ENCODE data around the gene OGFOD1.

OGFOD1 gene

GRCh38 chr16:56428091-56428490, 23.3 kb upstream of the OGFOD1 start:
- DNase-seq: no peak

DNA sequence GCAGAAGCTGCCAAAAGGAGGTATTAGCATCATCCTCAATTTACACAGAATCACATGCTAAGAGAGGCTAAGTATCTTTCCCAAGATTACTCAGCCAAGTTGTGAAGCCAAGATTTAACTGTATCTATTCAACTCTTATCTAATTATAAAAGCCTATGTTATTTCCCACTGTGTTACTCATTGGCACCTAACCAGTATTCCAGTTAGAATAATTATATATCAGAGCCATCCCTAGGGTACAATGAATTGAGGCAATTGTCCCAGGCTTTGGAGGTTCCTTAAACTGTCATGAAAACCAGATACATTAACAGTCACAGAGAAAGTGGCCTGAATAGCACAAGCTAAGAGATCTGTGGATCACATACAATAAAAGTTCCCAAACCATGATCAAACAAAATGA, 15.1 kb upstream of the OGFOD1 start:
- DNase-seq: no peak

DNA sequence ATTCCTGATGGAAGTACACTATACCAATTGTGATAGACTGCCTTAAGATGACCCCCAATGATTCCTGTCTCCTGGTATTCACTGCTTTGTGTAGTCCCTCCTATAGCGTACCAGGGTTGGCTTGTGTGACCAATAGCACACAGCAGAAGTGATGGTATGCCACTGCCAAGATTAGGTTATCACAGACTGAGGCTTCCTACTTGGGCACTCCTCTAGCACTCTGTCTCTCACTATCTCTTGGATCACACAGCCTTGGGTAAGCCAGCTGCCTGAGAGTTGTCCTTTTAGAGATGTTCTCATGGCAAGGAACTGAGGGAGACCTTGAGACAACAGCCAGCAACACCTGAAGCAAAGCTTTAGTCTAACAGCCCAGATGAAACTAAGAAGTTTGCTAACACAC, 13.3 kb upstream of the OGFOD1 start:
- DNase-seq: no peak

DNA sequence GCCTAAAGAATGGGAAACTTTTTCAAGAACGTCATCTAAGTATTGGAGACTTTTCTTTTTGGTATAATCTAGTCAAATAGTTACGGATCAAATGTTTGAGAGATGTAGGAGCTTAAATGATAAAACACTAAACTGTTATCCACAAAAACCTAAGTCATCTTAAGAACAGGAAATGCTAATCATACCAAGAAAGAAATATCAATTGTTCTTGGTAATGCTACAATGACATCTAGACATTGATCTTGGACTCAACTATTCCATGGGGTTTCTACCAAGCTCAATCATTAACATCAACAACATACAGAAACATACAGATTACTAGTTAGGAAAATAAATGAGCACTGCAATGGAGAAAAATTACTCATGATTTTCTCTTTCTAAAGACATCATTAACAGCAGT, 4.1 kb upstream of the OGFOD1 start:
- DNase-seq: no peak

GRCh38 chr16:56448005-56448404, 3.3 kb upstream of the OGFOD1 start:
- no peak for DNase-seq

DNA sequence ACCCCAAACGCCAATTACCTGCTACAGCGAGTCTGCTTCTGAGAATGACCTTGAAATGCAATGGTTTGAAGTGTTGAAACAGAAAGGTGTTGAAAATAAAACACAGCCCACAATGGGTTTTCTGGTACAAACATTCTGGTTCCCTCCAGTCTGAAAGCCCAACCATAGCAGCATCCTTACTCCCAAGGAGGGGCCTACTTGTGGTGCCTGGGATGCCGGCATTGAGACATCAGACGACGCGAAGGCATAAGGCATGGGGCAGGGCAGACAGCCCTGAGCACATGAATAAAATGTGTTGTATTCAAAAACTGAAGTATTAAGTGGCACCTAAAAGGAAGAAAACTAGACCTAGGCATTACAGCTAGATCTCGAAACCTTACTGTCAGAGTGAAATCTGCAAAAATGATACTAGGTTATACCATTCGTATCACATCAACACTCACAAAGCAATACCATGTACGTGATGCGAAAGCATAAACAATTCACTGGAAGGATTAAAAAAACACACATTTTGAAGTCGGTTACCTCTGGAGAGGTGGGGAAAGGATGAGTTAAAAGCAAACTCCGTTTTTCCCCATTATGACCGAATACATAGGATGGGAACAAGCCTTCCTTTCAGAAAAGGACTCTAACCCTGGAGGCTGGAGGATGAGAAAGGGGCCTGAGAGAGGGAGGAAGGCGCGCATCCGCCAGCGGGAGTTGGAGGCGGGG, 924 bp upstream of the OGFOD1 start:
- no peak for DNase-seq

GRCh38 chr16:56451753-56452689, 667 bp downstream of the OGFOD1 start:
- no peak for DNase-seq

DNA sequence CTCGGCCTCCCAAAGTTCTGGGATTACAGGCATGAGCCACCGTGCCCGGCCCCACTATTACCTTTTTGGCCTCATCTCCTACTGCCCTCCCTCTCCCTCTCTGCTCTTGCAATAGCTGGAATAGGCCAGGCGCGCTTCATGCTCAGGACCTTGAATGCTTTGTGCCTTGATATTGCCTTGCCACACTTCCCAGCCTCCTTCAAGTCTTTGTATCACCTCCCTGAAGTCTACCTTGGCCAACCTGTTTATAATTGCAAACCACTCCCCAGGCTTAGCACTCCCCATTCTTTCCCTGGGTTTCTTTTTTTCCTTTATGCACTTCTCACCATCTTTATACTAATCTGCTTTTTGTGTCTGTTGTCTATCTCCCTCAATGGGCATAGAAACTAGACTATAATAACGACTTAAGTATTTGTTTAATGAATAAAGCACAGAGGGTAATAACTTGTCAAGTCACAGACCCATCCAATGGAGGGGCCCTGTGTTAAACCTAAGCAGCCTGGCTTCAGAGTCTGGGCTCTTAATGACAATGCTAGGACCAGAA, 6.6 kb downstream of the OGFOD1 start:
- DNase-seq: no peak

GRCh38 chr16:56460101-56460500, 8.7 kb downstream of the OGFOD1 start:
- DNase-seq: no peak

- DNase-seq: no peak
These were observed 10.9 kb downstream of the OGFOD1 start for GRCh38 chr16:56462064-56462796.

DNA sequence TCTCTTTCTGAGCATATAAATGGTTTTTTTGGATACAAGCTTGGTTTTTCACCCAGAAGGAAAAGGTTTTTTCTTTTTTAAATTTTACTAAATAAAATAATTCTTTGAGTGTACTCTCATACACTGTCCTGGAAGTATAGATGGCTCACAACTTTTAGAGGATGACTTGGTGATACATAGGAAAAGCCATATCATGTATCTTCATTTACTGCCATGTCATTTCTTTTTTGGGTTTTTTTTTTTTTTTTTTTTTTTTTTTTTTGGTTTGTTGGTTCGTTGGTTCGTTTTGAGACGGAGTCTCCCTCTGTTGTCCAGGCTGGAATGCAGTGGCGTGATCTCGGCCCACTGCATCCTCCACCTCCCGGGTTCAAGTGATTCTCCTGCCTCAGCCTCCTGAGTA, 11.8 kb downstream of the OGFOD1 start:
- DNase-seq: no peak

GRCh38 chr16:56466344-56466743, 15.0 kb downstream of the OGFOD1 start:
- DNase-seq: no peak

DNA sequence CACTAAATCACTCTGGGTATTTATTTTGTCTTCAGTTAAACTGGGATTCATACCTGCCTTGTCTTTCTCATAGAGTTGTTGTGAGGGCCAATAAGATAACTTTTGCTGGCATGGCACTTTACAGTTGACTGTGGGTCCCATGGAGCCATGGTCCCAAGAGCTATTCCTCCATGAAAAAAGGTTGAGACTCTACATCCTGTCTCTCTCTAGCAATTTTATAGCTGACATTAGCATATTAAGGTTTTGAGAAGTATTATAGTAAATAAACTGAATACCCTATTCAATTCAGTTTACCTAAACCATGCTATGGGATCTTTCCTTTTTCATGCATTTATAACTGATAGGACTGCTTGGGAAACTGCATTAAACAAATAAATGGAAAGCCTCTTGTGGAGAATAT, 17.4 kb downstream of the OGFOD1 start:
- DNase-seq: no peak

GRCh38 chr16:56469748-56470147, 18.4 kb downstream of the OGFOD1 start:
- no peak for DNase-seq

DNA sequence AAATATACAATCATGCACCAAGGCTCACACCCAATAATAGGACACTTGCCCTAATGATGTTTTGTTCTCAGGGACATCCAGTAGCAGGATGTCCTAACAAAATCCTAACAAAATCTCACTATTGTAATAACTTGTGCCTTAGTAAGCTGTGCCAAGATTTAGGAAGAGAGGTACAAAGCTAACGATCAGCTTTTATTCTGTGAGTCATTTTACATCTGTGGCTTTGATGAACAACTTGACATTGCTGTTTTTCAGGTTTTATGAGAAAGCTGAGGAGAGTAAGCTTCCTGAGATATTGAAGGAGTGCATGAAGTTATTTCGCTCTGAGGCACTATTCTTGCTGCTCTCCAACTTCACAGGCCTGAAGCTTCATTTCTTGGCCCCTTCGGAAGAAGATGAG, 18.9 kb downstream of the OGFOD1 start:
- DNase-seq: no peak

GRCh38 chr16:56470666-56471065, 19.3 kb downstream of the OGFOD1 start:
- no peak for DNase-seq

DNA sequence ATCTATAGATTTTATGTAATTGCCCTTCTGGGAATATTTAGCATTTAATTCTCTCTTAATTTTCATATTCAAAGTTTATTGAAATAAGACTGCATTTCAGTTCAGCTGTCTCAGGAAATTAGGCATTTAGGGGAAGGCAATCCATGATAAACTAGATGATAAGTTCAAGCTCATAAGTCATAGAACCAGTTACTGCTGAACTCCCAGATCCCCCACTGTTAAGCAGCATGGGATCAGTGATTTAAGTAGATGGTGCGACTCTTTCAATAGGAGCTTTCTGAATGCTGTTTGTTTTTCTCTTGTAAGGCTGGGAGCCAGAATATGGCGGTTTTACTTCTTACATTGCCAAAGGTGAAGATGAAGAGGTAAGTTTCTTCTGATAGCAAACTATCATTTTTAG, 23.8 kb downstream of the OGFOD1 start:
- no peak for DNase-seq

DNA sequence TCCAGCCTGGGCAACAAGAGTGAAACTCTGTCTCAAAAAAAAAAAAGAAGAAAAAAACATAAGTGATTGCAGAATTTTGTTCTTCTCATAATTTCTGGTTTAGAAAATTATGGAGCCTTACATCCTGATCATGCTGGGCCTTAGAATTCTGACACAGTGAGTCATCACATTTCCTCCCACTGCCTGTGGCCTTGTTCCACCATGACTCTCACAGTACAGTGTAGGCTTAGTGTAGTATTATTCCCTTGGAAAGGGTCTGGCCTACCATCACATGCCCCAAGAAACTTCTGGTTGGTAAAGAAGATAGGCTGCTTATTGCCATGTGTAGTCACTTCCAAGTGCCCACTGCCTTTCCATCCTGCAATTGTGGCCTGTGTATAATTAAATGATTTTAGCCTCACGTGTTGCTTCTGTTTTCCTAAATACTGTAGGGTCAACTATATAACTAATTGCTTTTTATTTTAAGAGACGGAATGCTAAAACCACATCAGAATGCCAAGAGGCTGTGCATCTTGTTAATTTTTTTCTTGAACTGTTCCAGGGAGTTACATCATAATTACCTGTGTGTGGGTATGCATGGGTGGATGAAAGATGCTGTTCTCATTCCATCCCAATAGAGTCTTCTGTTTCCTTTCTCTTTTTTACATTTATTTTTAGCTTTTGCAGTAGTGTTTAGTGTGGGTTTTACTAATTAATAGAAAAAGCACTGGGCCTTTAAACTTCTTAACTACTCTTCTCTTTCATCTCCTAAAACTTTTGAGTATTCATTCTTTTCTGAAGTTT, 25.9 kb downstream of the OGFOD1 start:
- no peak for DNase-seq

DNA sequence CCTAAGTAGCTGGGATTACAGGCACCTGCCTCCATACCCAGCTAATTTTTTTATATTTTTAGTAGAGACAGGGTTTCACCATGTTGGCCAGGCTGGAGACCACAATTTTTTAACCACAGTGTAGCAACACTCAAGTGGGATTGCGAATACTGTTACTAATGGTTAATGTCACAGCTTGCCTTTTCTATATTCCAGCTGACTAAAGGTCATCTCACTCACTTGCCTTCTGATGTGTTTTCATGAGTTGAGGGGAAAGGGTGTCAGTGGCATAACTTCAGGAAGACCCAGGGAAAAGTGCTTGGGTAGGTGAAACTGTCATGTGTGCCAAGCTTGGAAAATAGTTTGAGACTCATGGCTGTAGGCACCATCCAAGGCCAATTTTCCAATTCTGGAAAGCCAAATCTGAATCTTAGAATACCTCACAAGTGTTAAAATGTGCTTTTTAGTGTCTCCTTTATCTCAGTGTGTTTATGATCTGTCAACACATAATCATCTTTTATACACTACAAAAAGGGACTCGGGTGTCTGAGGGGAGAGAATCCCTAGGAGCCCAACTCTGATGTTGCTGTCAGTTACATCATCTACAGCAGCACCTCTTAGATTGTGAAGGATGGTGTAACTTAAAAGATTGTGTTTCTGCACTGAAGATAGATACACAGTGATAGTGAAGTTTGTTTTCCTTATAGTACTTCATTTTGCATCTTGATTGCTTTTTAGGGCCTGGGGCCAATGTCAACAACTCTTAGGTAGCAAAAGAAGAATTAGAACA, 27.1 kb downstream of the OGFOD1 start:
- no peak for DNase-seq

DNA sequence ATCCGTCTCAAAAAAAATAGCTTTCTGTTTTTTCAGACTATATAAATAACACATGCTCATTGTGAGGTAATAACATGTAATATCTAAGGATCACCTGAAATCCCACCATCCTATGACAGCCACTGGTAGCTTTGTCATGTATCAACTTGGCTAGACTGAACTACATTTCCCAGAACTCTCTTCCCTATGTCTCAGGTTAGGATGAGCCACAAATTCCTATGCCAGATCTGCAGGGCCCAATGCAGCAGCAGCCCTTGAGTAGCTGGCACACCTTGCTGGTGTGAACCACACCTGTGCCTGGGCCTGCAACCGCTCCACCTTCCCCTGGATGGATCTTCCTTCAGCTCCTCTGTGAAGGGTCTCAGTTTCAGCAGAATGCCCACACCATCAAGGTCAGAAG, 28.1 kb downstream of the OGFOD1 start:
- DNase-seq: no peak

DNA sequence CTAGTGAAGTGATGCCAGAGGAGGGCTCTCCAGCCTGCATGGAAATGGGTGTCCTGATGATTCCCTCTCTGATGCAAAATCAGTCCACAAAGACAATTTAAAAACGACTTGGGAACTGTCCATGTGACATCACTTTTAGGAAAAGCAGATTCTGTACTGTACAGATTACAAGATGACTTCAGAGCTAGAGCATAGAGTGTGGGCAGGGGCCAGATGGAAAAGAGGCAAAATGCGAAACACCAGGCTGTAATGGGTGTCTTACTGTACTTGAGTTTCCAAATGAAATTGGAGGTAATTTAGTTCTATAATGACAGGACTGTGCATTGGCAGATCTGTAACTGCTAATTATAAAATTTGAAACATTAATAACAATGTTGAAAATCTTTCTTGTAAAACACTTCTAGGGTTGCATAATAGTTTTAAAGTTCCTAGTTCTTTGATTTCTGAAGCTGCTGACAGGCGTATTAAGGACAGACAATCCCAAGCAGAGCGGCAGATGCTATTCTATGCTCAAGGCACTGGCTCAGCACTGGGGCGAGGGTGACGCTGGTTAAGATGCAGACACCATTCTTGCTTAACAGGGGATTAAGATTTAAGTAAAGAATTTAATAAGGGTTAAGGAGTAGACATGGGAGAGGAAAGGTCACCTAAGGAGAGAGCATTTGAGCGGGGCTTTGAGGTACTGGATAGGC, 29.6 kb downstream of the OGFOD1 start:
- no peak for DNase-seq
